Liver (tissue), 3 donors: ENCODE data around the gene PINK1.

Experiments used
- FOXA1 ChIP-seq: IDR thresholded peaks from 2 replicates; pipeline ENCODE4 v1.6.1; 2016; ENCODE audit warnings: antibody characterized with exemption
- FOXA2 ChIP-seq: IDR thresholded peaks from 2 replicates; pipeline ENCODE4 v1.6.1; 2016; ENCODE audit warnings: antibody characterized with exemption
- GABPA ChIP-seq, 2 donors: IDR thresholded peaks in 1 of 2; conservative IDR thresholded peaks in 1 of 2; 2 replicates each; pipeline ENCODE4 v1.6.1; 2016; ENCODE audit warnings: antibody characterized with exemption in 2 of 2, mild to moderate bottlenecking in 1 of 2, moderate library complexity in 1 of 2
- JUND ChIP-seq, 2 donors: IDR thresholded peaks; 2 replicates each; pipeline ENCODE4 v1.6.1; 2016; ENCODE audit warnings: antibody characterized with exemption in 2 of 2
- NR2F2 ChIP-seq: IDR thresholded peaks from 2 replicates; pipeline ENCODE4 v1.6.1; 2016; ENCODE audit warnings: antibody characterized with exemption
- RXRA ChIP-seq, 2 donors: IDR thresholded peaks; 2 replicates each; pipeline ENCODE4 v1.6.1; 2017 to 2018; ENCODE audit warnings: antibody characterized with exemption in 2 of 2, mild to moderate bottlenecking in 1 of 2
- SP1 ChIP-seq: IDR thresholded peaks from 2 replicates; pipeline ENCODE4 v1.6.1; 2018; ENCODE audit warnings: antibody characterized with exemption, mild to moderate bottlenecking
- TAF1 ChIP-seq: conservative IDR thresholded peaks from 2 replicates; pipeline ENCODE4 v1.6.1; 2016; ENCODE audit warnings: antibody characterized with exemption, mild to moderate bottlenecking
- YY1 ChIP-seq: IDR thresholded peaks from 2 replicates; pipeline ENCODE4 v1.6.1; 2016; ENCODE audit warnings: antibody characterized with exemption, mild to moderate bottlenecking
- TF ChIP-seq, protein P1 (sequence below): fragments of 150-350 bp; IDR thresholded peaks from 2 replicates; pipeline ENCODE4 v1.5.1; 2017; ENCODE audit warnings: improper control_type of control experiment, low read depth, low read length; ENCODE audit not compliant: missing input control
- TF ChIP-seq, protein P2 (sequence below): IDR thresholded peaks from 2 replicates; pipeline ENCODE4 v1.6.1; 2016; ENCODE audit warnings: antibody characterized with exemption, mild to moderate bottlenecking
- TF ChIP-seq, protein P3 (sequence below): IDR thresholded peaks from 2 replicates; pipeline ENCODE4 v1.6.1; 2016; ENCODE audit warnings: antibody characterized with exemption
- TF ChIP-seq, protein P4 (sequence below): IDR thresholded peaks from 2 replicates; pipeline ENCODE4 v1.6.1; 2016; ENCODE audit warnings: antibody characterized with exemption
- TF ChIP-seq, protein P5 (sequence below): IDR thresholded peaks from 2 replicates; pipeline ENCODE4 v1.6.1; 2016; ENCODE audit warnings: antibody characterized with exemption
- donor health status: healthy.
- donor health status: healthy.

DNA sequence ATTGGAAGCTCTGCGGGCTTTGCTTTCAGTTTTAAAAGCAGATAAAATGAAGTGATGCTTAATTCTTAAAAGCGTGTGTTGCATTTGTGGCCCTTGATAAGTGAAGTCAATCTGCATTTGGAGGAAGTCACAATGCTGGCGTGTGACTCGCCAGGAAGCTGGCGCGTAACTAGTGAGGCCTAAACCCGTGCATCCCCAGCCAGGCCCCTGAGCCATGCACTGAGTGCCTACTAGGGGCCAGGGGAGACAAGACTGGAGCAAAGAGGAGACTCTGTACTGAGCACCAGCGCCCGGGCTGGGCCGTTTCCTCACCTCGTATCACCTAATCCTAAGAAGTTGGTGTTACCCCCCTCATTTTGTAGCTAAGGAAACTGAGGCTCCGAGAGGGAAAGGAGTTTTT lies 32.5 kb downstream of the PINK1 start:
- TF ChIP-seq, protein P1, sequence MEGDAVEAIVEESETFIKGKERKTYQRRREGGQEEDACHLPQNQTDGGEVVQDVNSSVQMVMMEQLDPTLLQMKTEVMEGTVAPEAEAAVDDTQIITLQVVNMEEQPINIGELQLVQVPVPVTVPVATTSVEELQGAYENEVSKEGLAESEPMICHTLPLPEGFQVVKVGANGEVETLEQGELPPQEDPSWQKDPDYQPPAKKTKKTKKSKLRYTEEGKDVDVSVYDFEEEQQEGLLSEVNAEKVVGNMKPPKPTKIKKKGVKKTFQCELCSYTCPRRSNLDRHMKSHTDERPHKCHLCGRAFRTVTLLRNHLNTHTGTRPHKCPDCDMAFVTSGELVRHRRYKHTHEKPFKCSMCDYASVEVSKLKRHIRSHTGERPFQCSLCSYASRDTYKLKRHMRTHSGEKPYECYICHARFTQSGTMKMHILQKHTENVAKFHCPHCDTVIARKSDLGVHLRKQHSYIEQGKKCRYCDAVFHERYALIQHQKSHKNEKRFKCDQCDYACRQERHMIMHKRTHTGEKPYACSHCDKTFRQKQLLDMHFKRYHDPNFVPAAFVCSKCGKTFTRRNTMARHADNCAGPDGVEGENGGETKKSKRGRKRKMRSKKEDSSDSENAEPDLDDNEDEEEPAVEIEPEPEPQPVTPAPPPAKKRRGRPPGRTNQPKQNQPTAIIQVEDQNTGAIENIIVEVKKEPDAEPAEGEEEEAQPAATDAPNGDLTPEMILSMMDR, result no peak
- TF ChIP-seq FOXA2, result no peak
- TF ChIP-seq JUND (IDR thresholded peaks at IDR 0.05), result no peak
- no peak for TF ChIP-seq GABPA (IDR thresholded peaks at IDR 0.05 in 1 of 2, conservative IDR thresholded peaks at IDR 0.05 in 1 of 2)
- no peak for TF ChIP-seq FOXA1
- TF ChIP-seq SP1, result no peak
- TF ChIP-seq, protein P2, sequence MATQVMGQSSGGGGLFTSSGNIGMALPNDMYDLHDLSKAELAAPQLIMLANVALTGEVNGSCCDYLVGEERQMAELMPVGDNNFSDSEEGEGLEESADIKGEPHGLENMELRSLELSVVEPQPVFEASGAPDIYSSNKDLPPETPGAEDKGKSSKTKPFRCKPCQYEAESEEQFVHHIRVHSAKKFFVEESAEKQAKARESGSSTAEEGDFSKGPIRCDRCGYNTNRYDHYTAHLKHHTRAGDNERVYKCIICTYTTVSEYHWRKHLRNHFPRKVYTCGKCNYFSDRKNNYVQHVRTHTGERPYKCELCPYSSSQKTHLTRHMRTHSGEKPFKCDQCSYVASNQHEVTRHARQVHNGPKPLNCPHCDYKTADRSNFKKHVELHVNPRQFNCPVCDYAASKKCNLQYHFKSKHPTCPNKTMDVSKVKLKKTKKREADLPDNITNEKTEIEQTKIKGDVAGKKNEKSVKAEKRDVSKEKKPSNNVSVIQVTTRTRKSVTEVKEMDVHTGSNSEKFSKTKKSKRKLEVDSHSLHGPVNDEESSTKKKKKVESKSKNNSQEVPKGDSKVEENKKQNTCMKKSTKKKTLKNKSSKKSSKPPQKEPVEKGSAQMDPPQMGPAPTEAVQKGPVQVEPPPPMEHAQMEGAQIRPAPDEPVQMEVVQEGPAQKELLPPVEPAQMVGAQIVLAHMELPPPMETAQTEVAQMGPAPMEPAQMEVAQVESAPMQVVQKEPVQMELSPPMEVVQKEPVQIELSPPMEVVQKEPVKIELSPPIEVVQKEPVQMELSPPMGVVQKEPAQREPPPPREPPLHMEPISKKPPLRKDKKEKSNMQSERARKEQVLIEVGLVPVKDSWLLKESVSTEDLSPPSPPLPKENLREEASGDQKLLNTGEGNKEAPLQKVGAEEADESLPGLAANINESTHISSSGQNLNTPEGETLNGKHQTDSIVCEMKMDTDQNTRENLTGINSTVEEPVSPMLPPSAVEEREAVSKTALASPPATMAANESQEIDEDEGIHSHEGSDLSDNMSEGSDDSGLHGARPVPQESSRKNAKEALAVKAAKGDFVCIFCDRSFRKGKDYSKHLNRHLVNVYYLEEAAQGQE, result no peak
- no peak for TF ChIP-seq TAF1
- TF ChIP-seq RXRA (IDR thresholded peaks at IDR 0.05), result no peak
- TF ChIP-seq, protein P3, sequence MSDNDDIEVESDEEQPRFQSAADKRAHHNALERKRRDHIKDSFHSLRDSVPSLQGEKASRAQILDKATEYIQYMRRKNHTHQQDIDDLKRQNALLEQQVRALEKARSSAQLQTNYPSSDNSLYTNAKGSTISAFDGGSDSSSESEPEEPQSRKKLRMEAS, result no peak
- TF ChIP-seq, protein P4, sequence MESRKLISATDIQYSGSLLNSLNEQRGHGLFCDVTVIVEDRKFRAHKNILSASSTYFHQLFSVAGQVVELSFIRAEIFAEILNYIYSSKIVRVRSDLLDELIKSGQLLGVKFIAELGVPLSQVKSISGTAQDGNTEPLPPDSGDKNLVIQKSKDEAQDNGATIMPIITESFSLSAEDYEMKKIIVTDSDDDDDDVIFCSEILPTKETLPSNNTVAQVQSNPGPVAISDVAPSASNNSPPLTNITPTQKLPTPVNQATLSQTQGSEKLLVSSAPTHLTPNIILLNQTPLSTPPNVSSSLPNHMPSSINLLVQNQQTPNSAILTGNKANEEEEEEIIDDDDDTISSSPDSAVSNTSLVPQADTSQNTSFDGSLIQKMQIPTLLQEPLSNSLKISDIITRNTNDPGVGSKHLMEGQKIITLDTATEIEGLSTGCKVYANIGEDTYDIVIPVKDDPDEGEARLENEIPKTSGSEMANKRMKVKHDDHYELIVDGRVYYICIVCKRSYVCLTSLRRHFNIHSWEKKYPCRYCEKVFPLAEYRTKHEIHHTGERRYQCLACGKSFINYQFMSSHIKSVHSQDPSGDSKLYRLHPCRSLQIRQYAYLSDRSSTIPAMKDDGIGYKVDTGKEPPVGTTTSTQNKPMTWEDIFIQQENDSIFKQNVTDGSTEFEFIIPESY, result no peak
- TF ChIP-seq YY1, result no peak
- TF ChIP-seq, protein P5, sequence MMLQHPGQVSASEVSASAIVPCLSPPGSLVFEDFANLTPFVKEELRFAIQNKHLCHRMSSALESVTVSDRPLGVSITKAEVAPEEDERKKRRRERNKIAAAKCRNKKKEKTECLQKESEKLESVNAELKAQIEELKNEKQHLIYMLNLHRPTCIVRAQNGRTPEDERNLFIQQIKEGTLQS, result no peak
- TF ChIP-seq NR2F2, result no peak
